SK-N-SH treated with all-trans-retinoic acid at 6 μM for 48 hours (cell line): ENCODE results near the gene ADGRF3.

Experiments
- BACH2 ChIP-seq: fragments of 250-450 bp; sonication (Bioruptor Pico); IDR thresholded peaks from 2 replicates; pipeline ENCODE4 v1.9.0; 2021; ENCODE audit warnings: mild to moderate bottlenecking, borderline replicate concordance
- OSR1 ChIP-seq: fragments of 250-450 bp; sonication (Bioruptor Pico); IDR thresholded peaks from 2 replicates; pipeline ENCODE4 v1.8.0; 2022; ENCODE audit warnings: moderate library complexity, mild to moderate bottlenecking, inconsistent platforms
- RARB ChIP-seq: fragments of 250-450 bp; sonication (Bioruptor Pico); IDR thresholded peaks from 2 replicates; pipeline ENCODE4 v1.8.0; 2021; ENCODE audit warnings: mild to moderate bottlenecking, moderate library complexity
- TOX ChIP-seq: fragments of 250-450 bp; sonication (Bioruptor Pico); IDR thresholded peaks from 2 replicates; pipeline ENCODE4 v1.8.0; 2021; ENCODE audit warnings: mild to moderate bottlenecking, moderate library complexity, borderline replicate concordance
- ZFP3 ChIP-seq: fragments of 250-450 bp; sonication (Bioruptor Pico); IDR thresholded peaks from 2 replicates; pipeline ENCODE4 v1.5.0; 2020; ENCODE audit warnings: mild to moderate bottlenecking, moderate library complexity
- ZFP30 ChIP-seq: fragments of 450-650 bp; formaldehyde crosslinking; IDR thresholded peaks from 2 replicates; pipeline ENCODE4 v1.5.0; 2022; ENCODE audit warnings: mild to moderate bottlenecking, moderate library complexity
- ZNF70 ChIP-seq: fragments of 450-650 bp; formaldehyde crosslinking; IDR thresholded peaks from 2 replicates; pipeline ENCODE4 v1.5.0; 2020; ENCODE audit warnings: mild to moderate bottlenecking, moderate library complexity
- TF ChIP-seq, protein P1 (sequence below): fragments of 250-450 bp; sonication (Bioruptor Pico); IDR thresholded peaks from 2 replicates; pipeline ENCODE4 v1.5.1; 2020; ENCODE audit warnings: low read depth, mild to moderate bottlenecking, moderate library complexity
- TF ChIP-seq, protein P2 (sequence below): fragments of 250-450 bp; sonication (Bioruptor Pico); IDR thresholded peaks from 2 replicates; pipeline ENCODE4 v1.8.0; 2021; ENCODE audit warnings: low read depth, mild to moderate bottlenecking, moderate library complexity, borderline replicate concordance
- TF ChIP-seq, protein P3 (sequence below): fragments of 250-450 bp; sonication (Bioruptor Pico); IDR thresholded peaks from 2 replicates; pipeline ENCODE4 v1.8.0; 2020; ENCODE audit warnings: mild to moderate bottlenecking, moderate library complexity, borderline replicate concordance

DNA sequence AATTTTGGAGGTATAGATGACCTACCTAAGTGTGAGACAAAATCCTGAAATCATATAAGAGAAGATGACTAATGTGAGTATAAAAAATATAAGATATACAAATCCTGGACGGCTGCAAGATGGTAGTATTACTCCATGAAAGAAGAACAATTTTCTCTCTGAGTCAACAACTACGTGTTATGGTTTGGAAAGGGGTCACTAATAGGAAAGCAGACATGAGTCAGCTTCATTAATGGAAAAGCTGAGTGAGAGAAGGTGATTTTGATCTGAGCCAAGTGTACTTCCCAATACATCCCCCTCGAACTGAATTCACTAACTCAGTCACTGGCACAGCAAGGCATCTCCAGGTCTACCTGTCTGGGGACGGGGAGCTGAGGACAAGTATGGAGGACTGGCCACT, 20.7 kb downstream of the ADGRF3 start:
- TF ChIP-seq, protein P1, sequence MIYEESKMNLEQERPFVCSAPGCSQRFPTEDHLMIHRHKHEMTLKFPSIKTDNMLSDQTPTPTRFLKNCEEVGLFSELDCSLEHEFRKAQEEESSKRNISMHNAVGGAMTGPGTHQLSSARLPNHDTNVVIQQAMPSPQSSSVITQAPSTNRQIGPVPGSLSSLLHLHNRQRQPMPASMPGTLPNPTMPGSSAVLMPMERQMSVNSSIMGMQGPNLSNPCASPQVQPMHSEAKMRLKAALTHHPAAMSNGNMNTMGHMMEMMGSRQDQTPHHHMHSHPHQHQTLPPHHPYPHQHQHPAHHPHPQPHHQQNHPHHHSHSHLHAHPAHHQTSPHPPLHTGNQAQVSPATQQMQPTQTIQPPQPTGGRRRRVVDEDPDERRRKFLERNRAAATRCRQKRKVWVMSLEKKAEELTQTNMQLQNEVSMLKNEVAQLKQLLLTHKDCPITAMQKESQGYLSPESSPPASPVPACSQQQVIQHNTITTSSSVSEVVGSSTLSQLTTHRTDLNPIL (CRISPR knock-in tag), result no peak
- TF ChIP-seq TOX, result no peak
- TF ChIP-seq, protein P2, sequence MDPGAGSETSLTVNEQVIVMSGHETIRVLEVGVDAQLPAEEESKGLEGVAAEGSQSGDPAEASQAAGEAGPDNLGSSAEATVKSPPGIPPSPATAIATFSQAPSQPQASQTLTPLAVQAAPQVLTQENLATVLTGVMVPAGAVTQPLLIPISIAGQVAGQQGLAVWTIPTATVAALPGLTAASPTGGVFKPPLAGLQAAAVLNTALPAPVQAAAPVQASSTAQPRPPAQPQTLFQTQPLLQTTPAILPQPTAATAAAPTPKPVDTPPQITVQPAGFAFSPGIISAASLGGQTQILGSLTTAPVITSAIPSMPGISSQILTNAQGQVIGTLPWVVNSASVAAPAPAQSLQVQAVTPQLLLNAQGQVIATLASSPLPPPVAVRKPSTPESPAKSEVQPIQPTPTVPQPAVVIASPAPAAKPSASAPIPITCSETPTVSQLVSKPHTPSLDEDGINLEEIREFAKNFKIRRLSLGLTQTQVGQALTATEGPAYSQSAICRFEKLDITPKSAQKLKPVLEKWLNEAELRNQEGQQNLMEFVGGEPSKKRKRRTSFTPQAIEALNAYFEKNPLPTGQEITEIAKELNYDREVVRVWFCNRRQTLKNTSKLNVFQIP (CRISPR knock-in tag), result no peak
- no peak for TF ChIP-seq RARB (CRISPR knock-in tag)
- TF ChIP-seq ZNF70 (CRISPR knock-in tag), result no peak
- no peak for TF ChIP-seq OSR1 (CRISPR knock-in tag)
- TF ChIP-seq BACH2 (CRISPR knock-in tag), result no peak
- no peak for TF ChIP-seq ZFP3 (CRISPR knock-in tag)
- TF ChIP-seq, protein P3, sequence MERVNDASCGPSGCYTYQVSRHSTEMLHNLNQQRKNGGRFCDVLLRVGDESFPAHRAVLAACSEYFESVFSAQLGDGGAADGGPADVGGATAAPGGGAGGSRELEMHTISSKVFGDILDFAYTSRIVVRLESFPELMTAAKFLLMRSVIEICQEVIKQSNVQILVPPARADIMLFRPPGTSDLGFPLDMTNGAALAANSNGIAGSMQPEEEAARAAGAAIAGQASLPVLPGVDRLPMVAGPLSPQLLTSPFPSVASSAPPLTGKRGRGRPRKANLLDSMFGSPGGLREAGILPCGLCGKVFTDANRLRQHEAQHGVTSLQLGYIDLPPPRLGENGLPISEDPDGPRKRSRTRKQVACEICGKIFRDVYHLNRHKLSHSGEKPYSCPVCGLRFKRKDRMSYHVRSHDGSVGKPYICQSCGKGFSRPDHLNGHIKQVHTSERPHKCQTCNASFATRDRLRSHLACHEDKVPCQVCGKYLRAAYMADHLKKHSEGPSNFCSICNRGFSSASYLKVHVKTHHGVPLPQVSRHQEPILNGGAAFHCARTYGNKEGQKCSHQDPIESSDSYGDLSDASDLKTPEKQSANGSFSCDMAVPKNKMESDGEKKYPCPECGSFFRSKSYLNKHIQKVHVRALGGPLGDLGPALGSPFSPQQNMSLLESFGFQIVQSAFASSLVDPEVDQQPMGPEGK (CRISPR knock-in tag), result no peak
- TF ChIP-seq ZFP30, result no peak
